Gastrocnemius medialis (tissue), 4 donors: ENCODE measurements around the gene B3GALT4. TPM values are rescaled to one million over a fixed set of nuclear protein-coding genes. Genes with fewer than 3 reads are reported as not detected.

Experiments
- ATAC-seq, 2 donors: fragments of 150-250 bp; one replicate each; pipeline ENCODE4 v1.9.1; 2016
- DNase-seq, 2 donors: peaks; one replicate each; pipeline ENCODE4 v3.0.0-alpha.2; 2019
- H3K27ac ChIP-seq, 4 donors: fragments of 200-600 bp; sonication (generic); 1 replicate in 1 of 4; 2 replicates in 3 of 4; pipeline ENCODE4 v1.5.1; 2016 to 2018; ENCODE audit warnings: mild to moderate bottlenecking in 2 of 4, moderate library complexity in 1 of 4
- H3K27me3 ChIP-seq, 3 donors: fragments of 200-600 bp; sonication (generic) in 2 of 3; 1 replicate in 1 of 3; 2 replicates in 2 of 3; pipeline versions ENCODE4 v1.5.1 to v1.6.0; 2016 to 2019; ENCODE audit warnings: mild to moderate bottlenecking in 1 of 3, moderate library complexity in 1 of 3
- H3K36me3 ChIP-seq, 2 donors: fragments of 200-600 bp; sonication (generic) in 1 of 2; one replicate each; pipeline ENCODE4 v1.5.1; 2017 to 2018
- H3K4me1 ChIP-seq, 2 donors: fragments of 200-600 bp; sonication (generic) in 1 of 2; one replicate each; pipeline ENCODE4 v1.5.1; 2016 to 2017; ENCODE audit warnings: mild to moderate bottlenecking in 2 of 2
- H3K4me3 ChIP-seq, 4 donors: fragments of 200-600 bp; sonication (generic) in 3 of 4; 1 replicate in 1 of 4; 2 replicates in 3 of 4; pipeline ENCODE4 v1.5.1; 2016 to 2019; ENCODE audit warnings: mild to moderate bottlenecking in 2 of 4
- H3K9me3 ChIP-seq, 3 donors: fragments of 200-600 bp; sonication (generic) in 2 of 3; 1 replicate in 1 of 3; 2 replicates in 2 of 3; pipeline ENCODE4 v1.5.1; 2016 to 2019
- POLR2A ChIP-seq, 2 donors: fragments of 450-650 bp; IDR thresholded peaks; one replicate each; pipeline ENCODE4 v1.6.1; 2017; ENCODE audit warnings: antibody characterized with exemption in 2 of 2, mild to moderate bottlenecking in 2 of 2, moderate library complexity in 2 of 2
- in situ Hi-C, 4 donors: fragments of 200-750 bp; cut with MboI; loops; one replicate each; pipeline versions ENCODE4 v1.15.0 to v1.8.0; 2017; ENCODE audit warnings: low sequenced_read_pairs in 4 of 4
- intact Hi-C: fragments of 100-400 bp; cut with DNase I; formaldehyde crosslinking; loops from one replicate; pipeline ENCODE4 v1.15.1; 2023; ENCODE audit warnings: low total_unique reads
- total RNA-seq, 4 donors: library from RNA; depleted of rRNA; stranded (reverse); fragments of >200 nt; gene quantifications; one replicate each; pipeline versions ENCODE4 v1.1.0 to v1.2.3, GENCODE V29; 2016
- TF ChIP-seq, protein P1 (sequence below), 5 experiments: fragments of 450-650 bp in 3 of 5; fragments of 200-600 bp in 2 of 5; sonication (generic) in 2 of 5; IDR thresholded peaks in 4 of 5; conservative IDR thresholded peaks in 1 of 5; 1 replicate in 4 of 5; 2 replicates in 1 of 5; pipeline ENCODE4 v1.5.1; 2016 to 2019; ENCODE audit warnings: antibody characterized with exemption in 5 of 5, mild to moderate bottlenecking in 3 of 5, moderate library complexity in 3 of 5

The B3GALT4 gene, protein sequence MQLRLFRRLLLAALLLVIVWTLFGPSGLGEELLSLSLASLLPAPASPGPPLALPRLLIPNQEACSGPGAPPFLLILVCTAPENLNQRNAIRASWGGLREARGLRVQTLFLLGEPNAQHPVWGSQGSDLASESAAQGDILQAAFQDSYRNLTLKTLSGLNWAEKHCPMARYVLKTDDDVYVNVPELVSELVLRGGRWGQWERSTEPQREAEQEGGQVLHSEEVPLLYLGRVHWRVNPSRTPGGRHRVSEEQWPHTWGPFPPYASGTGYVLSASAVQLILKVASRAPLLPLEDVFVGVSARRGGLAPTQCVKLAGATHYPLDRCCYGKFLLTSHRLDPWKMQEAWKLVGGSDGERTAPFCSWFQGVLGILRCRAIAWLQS
- 1 to 10 TPM; 1.0 to 2.0 (median 1.7) TPM for total RNA-seq

DNA sequence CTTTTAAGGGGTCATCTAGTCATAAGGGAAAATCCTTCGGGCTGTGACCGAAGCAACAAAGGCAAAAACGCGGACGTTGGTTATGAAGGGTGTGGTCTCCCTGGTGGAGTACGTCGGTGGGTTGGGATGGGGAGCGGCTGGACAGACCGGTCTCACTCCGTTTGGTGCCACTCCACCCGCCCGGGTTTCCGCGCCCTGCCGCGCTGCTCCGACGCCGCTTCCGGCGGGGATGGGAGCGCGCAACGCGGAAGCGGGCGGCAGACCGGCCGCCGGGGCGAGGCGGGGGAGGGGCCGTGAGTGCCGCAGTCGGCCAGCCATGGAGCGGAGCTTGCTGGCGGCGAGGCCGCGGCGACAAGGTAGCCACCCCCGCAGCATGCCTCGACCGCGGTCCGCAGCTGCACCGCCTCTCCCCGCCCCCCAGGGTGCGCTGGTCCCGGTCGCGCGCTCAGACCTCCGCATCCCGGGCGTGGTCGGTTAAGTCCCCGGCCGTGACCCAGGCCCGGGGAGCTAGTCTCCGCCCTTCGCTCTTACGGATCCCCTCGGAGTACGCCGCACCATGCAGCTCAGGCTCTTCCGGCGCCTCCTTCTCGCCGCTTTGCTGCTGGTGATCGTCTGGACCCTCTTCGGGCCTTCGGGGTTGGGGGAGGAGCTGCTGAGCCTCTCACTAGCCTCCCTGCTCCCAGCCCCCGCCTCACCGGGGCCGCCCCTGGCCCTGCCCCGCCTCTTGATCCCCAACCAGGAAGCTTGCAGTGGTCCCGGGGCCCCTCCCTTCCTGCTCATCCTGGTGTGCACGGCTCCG, at the start of gene B3GALT4:
Gene B3GALT4, plus strand, starts transcription at position 260 of the 799 bp plus-strand sequence. Its CDS starts 297 bp downstream, at position 557.
- Histone ChIP-seq H3K27ac (peak within 1 kb of the TSS; percentile 70 to 82 (median 76)), H3K27me3 (no peaks in the 10 kb centered on the region), H3K9me3 (no peaks in the 10 kb centered on the region), H3K36me3 (peaks cover 0 to 54% of the 10 kb centered on the region in 2 donors), H3K4me3 (peak within 1 kb of the TSS; percentile 56 to 64 (median 62)), H3K4me1 (peaks cover 47 to 68% of the 10 kb centered on the region in 2 donors)
- TF ChIP-seq POLR2A (IDR thresholded peaks at IDR 0.05), result peak in 1 of 2 donors; percentile 24
- TF ChIP-seq, protein P1, sequence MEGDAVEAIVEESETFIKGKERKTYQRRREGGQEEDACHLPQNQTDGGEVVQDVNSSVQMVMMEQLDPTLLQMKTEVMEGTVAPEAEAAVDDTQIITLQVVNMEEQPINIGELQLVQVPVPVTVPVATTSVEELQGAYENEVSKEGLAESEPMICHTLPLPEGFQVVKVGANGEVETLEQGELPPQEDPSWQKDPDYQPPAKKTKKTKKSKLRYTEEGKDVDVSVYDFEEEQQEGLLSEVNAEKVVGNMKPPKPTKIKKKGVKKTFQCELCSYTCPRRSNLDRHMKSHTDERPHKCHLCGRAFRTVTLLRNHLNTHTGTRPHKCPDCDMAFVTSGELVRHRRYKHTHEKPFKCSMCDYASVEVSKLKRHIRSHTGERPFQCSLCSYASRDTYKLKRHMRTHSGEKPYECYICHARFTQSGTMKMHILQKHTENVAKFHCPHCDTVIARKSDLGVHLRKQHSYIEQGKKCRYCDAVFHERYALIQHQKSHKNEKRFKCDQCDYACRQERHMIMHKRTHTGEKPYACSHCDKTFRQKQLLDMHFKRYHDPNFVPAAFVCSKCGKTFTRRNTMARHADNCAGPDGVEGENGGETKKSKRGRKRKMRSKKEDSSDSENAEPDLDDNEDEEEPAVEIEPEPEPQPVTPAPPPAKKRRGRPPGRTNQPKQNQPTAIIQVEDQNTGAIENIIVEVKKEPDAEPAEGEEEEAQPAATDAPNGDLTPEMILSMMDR (IDR thresholded peaks at IDR 0.05 in 4 of 5, conservative IDR thresholded peaks at IDR 0.05 in 1 of 5), result peak; percentile 53 to 69 (median 60)
- ATAC-seq (peak; percentile 39 to 53), DNase-seq (peak in 1 of 2 donors; percentile 61)
- intact Hi-C loops (loop anchor here (1.0 to 10.0 kb wide), 3 partner anchors 22 to 1102 kb away; partner anchors contain the start of genes AGPAT1 and RNF5), in situ Hi-C loops (loop anchor here in 1 of 4 donors (25.0 kb wide), 1 partner anchor 1415 kb away; the partner anchor contains the start of gene NEU1)

DNA sequence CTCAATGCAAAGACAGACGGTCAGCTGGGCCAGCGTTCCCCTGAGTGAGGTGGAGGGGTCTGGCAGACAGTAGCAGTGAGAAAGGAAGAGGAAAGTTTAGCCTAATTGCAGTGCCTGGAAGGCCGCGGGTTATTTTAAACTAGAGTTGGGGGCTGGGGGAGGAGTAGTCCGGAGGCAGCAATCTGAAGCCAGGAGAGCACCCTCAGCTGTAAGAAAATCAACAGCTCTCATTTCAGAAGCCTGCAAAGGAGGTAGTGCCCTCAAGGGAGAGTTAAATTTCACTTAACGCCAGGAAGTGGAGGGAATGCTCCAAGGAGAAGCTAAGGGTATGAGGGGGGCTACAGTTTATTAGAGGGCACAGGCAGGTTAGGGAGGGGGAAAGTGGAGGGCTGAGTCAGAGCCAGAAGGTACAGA, 41.7 kb upstream of the B3GALT4 start:
- H3K4me3 ChIP-seq, result no peak overlapping the region
- DNase-seq (no peak), ATAC-seq (no peak)
- no peaks in the 10 kb centered on the region for H3K4me1 ChIP-seq
- intact Hi-C loops (no loop called here), in situ Hi-C loops (no loop called here)
- H3K27me3 ChIP-seq, result peaks cover 0 to 5% (median 5%) of the 10 kb centered on the region in 3 donors
- no peak overlapping the region for H3K27ac ChIP-seq
- H3K36me3 ChIP-seq, result no peaks in the 10 kb centered on the region
- H3K9me3 ChIP-seq, result no peaks in the 10 kb centered on the region
- TF ChIP-seq POLR2A (IDR thresholded peaks at IDR 0.05), result no peak
- TF ChIP-seq, protein P1 (IDR thresholded peaks at IDR 0.05 in 4 of 5, conservative IDR thresholded peaks at IDR 0.05 in 1 of 5), result no peak

DNA sequence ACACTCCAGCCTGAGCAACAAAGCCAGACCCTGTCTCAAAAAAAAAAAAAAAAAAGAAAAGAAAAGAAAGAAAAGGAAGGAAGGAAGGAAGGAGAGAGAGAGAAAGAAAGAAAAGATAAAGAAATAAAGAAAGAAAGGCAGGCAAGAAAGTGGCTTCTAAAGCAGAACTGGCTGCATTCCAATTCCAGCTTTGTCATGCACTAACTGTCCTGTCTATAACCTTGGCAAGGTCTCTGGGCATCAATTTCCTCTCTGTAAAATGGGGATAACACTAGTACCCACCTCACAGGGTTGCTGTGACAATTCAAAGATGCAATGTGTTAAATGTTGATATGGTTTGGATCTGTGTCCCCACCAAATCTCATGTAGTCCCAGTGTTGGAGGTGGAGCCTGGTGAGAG, 40.6 kb upstream of the B3GALT4 start:
- H3K27me3 ChIP-seq, result peaks cover 0 to 7% (median 5%) of the 10 kb centered on the region in 3 donors
- H3K9me3 ChIP-seq, result no peaks in the 10 kb centered on the region
- no peaks in the 10 kb centered on the region for H3K4me1 ChIP-seq
- intact Hi-C loops, result no loop called here
- H3K27ac ChIP-seq, result no peak overlapping the region
- no peak for ATAC-seq
- no peak overlapping the region for H3K4me3 ChIP-seq
- no peaks in the 10 kb centered on the region for H3K36me3 ChIP-seq
- no peak for DNase-seq
- in situ Hi-C loops, result no loop called here
- TF ChIP-seq, protein P1 (IDR thresholded peaks at IDR 0.05 in 4 of 5, conservative IDR thresholded peaks at IDR 0.05 in 1 of 5), result no peak
- TF ChIP-seq POLR2A (IDR thresholded peaks at IDR 0.05), result no peak

DNA sequence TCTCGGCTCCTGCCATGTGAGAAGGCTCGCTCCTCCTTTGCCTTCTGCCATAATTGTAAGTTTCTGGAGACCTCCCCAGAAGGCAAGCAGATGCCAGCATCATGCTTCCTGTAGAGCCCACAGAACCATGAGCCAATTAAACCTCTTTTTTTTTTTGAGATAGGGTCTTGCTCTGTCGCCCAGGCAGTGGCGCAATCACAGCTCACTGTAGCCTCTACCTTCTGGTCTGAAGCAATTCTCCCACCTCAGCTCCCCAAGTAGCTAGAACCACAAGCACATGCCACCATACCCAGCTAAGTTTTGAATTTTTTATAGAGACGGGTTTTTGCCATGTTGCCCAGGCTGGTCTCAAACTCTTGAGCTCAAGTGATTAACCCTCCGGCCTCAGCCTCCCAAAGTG, 40.1 kb upstream of the B3GALT4 start:
- in situ Hi-C loops, result no loop called here
- ATAC-seq (no peak), DNase-seq (no peak)
- H3K27me3 ChIP-seq, result peaks cover 0 to 7% (median 5%) of the 10 kb centered on the region in 3 donors
- intact Hi-C loops, result no loop called here
- no peak overlapping the region for H3K4me3 ChIP-seq
- no peaks in the 10 kb centered on the region for H3K4me1 ChIP-seq
- TF ChIP-seq POLR2A (IDR thresholded peaks at IDR 0.05), result no peak
- TF ChIP-seq, protein P1 (IDR thresholded peaks at IDR 0.05 in 4 of 5, conservative IDR thresholded peaks at IDR 0.05 in 1 of 5), result no peak
- H3K9me3 ChIP-seq, result no peaks in the 10 kb centered on the region
- no peaks in the 10 kb centered on the region for H3K36me3 ChIP-seq
- no peak overlapping the region for H3K27ac ChIP-seq
